HepG2 (cell line): ENCODE results near the gene RAPGEFL1. TPM values are rescaled to one million over a fixed set of nuclear protein-coding genes. Genes with fewer than 3 reads are reported as not detected.
A peak's percentile ranks its signal among the peaks of the same experiment; 100 is the strongest.

Experiments
- BRF2 ChIP-seq: sonication (generic); formaldehyde crosslinking; IDR thresholded peaks from 2 replicates; pipeline ENCODE4 v1.8.1; 2022; ENCODE audit warnings: mild to moderate bottlenecking, missing genetic modification reagents
- CENPX ChIP-seq: sonication (generic); formaldehyde crosslinking; IDR thresholded peaks from 2 replicates; pipeline ENCODE4 v1.9.0; 2021; ENCODE audit warnings: mild to moderate bottlenecking, missing genetic modification reagents, moderate library complexity
- DR1 ChIP-seq: sonication (generic); formaldehyde crosslinking; IDR thresholded peaks from 2 replicates; pipeline ENCODE4 v1.8.0; 2021; ENCODE audit warnings: mild to moderate bottlenecking, missing genetic modification reagents, inconsistent platforms
- KDM6A ChIP-seq: IDR thresholded peaks from 2 replicates; pipeline ENCODE4 v1.6.1; 2016; ENCODE audit warnings: low read depth
- MED1 ChIP-seq: sonication (generic); formaldehyde crosslinking; IDR thresholded peaks from 2 replicates; pipeline ENCODE4 v1.4.0; 2020; ENCODE audit warnings: missing genetic modification reagents
- PAWR ChIP-seq: sonication (generic); formaldehyde crosslinking; IDR thresholded peaks from 2 replicates; pipeline ENCODE4 v1.4.0; 2020; ENCODE audit warnings: missing genetic modification reagents, mild to moderate bottlenecking, borderline replicate concordance
- TRIM22 ChIP-seq: fragments of 450-650 bp; IDR thresholded peaks from 2 replicates; pipeline ENCODE4 v1.6.1; 2017
- YEATS2 ChIP-seq: sonication (generic); formaldehyde crosslinking; IDR thresholded peaks from 2 replicates; pipeline ENCODE4 v1.4.0; 2020; ENCODE audit warnings: missing genetic modification reagents, borderline replicate concordance
- ZNF792 ChIP-seq: IDR thresholded peaks from 2 replicates; pipeline ENCODE4 v1.6.1; 2016
- polyA plus RNA-seq, 8 experiments: library from polyadenylated mRNA; depleted of rRNA in 3 of 8; stranded (reverse) in 7 of 8; unstranded in 1 of 8; fragments of >200 nt; fragmentation: Illumina TruSeq in 4 of 8; extraction: Trizol in 4 of 8; gene quantifications; 2 replicates each; pipeline versions ENCODE4 v1.2.1 to v1.2.3, GENCODE V29; 2011 to 2016; ENCODE audit warnings: low read depth in 4 of 8, missing spikeins in 1 of 8, mixed read lengths in 1 of 8; ENCODE audit not compliant: insufficient read depth in 1 of 8
- total RNA-seq, 5 experiments: library from RNA; depleted of rRNA; stranded (reverse); fragments of >200 nt; fragmentation: Illumina TruSeq; extraction: Trizol; gene quantifications; 2 replicates each; pipeline ENCODE4 v1.2.3, GENCODE V29; 2016; ENCODE audit warnings: low read depth in 1 of 5
- TF ChIP-seq, protein P1 (sequence below): sonication (generic); formaldehyde crosslinking; IDR thresholded peaks from 2 replicates; pipeline ENCODE4 v1.9.0; 2021; ENCODE audit warnings: missing genetic modification reagents, mild to moderate bottlenecking, borderline replicate concordance
- TF ChIP-seq, protein P2 (sequence below): sonication (generic); formaldehyde crosslinking; IDR thresholded peaks from 2 replicates; pipeline ENCODE4 v1.5.0; 2020; ENCODE audit warnings: mild to moderate bottlenecking, missing genetic modification reagents, borderline replicate concordance
- TF ChIP-seq, protein P3 (sequence below): sonication (generic); formaldehyde crosslinking; IDR thresholded peaks from 2 replicates; pipeline ENCODE4 v1.5.1; 2020; ENCODE audit warnings: missing genetic modification reagents, mild to moderate bottlenecking, borderline replicate concordance
- TF ChIP-seq, protein P4 (sequence below): sonication (generic); formaldehyde crosslinking; IDR thresholded peaks from 2 replicates; pipeline ENCODE4 v1.8.0; 2022; ENCODE audit warnings: missing genetic modification reagents, mild to moderate bottlenecking, borderline replicate concordance

Gene RAPGEFL1
- total and polyA plus RNA-seq, 2 of the 13 experiments (the other 11 are each of a cell fraction or from before 2014, with no cell fraction given) = 4.5 to 7.8 TPM

- TF ChIP-seq, protein P1, sequence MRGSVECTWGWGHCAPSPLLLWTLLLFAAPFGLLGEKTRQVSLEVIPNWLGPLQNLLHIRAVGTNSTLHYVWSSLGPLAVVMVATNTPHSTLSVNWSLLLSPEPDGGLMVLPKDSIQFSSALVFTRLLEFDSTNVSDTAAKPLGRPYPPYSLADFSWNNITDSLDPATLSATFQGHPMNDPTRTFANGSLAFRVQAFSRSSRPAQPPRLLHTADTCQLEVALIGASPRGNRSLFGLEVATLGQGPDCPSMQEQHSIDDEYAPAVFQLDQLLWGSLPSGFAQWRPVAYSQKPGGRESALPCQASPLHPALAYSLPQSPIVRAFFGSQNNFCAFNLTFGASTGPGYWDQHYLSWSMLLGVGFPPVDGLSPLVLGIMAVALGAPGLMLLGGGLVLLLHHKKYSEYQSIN (CRISPR knock-in tag) = no peak
- TF ChIP-seq BRF2 = no peak
- peak; percentile 38; the same call in 1 of the 2 replicates for TF ChIP-seq YEATS2
- TF ChIP-seq, protein P2, sequence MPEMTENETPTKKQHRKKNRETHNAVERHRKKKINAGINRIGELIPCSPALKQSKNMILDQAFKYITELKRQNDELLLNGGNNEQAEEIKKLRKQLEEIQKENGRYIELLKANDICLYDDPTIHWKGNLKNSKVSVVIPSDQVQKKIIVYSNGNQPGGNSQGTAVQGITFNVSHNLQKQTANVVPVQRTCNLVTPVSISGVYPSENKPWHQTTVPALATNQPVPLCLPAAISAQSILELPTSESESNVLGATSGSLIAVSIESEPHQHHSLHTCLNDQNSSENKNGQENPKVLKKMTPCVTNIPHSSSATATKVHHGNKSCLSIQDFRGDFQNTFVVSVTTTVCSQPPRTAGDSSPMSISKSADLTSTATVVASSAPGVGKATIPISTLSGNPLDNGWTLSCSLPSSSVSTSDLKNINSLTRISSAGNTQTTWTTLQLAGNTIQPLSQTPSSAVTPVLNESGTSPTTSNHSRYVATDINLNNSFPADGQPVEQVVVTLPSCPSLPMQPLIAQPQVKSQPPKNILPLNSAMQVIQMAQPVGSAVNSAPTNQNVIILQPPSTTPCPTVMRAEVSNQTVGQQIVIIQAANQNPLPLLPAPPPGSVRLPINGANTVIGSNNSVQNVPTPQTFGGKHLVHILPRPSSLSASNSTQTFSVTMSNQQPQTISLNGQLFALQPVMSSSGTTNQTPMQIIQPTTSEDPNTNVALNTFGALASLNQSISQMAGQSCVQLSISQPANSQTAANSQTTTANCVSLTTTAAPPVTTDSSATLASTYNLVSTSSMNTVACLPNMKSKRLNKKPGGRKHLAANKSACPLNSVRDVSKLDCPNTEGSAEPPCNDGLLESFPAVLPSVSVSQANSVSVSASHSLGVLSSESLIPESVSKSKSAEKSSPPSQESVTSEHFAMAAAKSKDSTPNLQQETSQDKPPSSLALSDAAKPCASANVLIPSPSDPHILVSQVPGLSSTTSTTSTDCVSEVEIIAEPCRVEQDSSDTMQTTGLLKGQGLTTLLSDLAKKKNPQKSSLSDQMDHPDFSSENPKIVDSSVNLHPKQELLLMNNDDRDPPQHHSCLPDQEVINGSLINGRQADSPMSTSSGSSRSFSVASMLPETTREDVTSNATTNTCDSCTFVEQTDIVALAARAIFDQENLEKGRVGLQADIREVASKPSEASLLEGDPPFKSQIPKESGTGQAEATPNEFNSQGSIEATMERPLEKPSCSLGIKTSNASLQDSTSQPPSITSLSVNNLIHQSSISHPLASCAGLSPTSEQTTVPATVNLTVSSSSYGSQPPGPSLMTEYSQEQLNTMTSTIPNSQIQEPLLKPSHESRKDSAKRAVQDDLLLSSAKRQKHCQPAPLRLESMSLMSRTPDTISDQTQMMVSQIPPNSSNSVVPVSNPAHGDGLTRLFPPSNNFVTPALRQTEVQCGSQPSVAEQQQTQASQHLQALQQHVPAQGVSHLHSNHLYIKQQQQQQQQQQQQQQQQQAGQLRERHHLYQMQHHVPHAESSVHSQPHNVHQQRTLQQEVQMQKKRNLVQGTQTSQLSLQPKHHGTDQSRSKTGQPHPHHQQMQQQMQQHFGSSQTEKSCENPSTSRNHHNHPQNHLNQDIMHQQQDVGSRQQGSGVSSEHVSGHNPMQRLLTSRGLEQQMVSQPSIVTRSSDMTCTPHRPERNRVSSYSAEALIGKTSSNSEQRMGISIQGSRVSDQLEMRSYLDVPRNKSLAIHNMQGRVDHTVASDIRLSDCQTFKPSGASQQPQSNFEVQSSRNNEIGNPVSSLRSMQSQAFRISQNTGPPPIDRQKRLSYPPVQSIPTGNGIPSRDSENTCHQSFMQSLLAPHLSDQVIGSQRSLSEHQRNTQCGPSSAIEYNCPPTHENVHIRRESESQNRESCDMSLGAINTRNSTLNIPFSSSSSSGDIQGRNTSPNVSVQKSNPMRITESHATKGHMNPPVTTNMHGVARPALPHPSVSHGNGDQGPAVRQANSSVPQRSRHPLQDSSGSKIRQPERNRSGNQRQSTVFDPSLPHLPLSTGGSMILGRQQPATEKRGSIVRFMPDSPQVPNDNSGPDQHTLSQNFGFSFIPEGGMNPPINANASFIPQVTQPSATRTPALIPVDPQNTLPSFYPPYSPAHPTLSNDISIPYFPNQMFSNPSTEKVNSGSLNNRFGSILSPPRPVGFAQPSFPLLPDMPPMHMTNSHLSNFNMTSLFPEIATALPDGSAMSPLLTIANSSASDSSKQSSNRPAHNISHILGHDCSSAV (CRISPR knock-in tag) = 0 out of 2 replicates have a peak, but pooled peaks have one; percentile 37
- TF ChIP-seq PAWR (CRISPR knock-in tag) = no peak
- 0 out of 2 replicates have a peak, but pooled peaks have one; percentile 18 for TF ChIP-seq ZNF792 (CRISPR knock-in tag)
- TF ChIP-seq DR1 (CRISPR knock-in tag) = no peak
- TF ChIP-seq, protein P3, sequence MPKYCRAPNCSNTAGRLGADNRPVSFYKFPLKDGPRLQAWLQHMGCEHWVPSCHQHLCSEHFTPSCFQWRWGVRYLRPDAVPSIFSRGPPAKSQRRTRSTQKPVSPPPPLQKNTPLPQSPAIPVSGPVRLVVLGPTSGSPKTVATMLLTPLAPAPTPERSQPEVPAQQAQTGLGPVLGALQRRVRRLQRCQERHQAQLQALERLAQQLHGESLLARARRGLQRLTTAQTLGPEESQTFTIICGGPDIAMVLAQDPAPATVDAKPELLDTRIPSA (CRISPR knock-in tag) = no peak
- TF ChIP-seq CENPX = no peak
- TF ChIP-seq, protein P4, sequence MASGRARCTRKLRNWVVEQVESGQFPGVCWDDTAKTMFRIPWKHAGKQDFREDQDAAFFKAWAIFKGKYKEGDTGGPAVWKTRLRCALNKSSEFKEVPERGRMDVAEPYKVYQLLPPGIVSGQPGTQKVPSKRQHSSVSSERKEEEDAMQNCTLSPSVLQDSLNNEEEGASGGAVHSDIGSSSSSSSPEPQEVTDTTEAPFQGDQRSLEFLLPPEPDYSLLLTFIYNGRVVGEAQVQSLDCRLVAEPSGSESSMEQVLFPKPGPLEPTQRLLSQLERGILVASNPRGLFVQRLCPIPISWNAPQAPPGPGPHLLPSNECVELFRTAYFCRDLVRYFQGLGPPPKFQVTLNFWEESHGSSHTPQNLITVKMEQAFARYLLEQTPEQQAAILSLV = peak; percentile 66; the same call in 1 of the 2 replicates
- no peak for TF ChIP-seq TRIM22
- TF ChIP-seq KDM6A (CRISPR knock-in tag) = no peak
- peak; percentile 52; the same call in 1 of the 2 replicates for TF ChIP-seq MED1 (CRISPR knock-in tag)
These were observed 14.3 kb downstream of the RAPGEFL1 start (continued) for GRCh38 chr17:40191237-40192208.
